Mucosa of descending colon (tissue), 3 donors: ENCODE data around the gene DPP6. TPM values are rescaled to one million over a fixed set of nuclear protein-coding genes. Genes with fewer than 3 reads are reported as not detected.
"Not testable (repeated sequence)": the region's sequence is repeated elsewhere in the genome, so short reads cannot be mapped to it uniquely, and the experiment has no call there.

Experiments used
- ATAC-seq: fragments of 200-7000 bp; cut with Tn5 transposase; one replicate; pipeline ENCODE4 v1.9.1; 2020; ENCODE audit warnings: mild to moderate bottlenecking, moderate library complexity
- DNase-seq, 3 donors: peaks; one replicate each; pipeline ENCODE4 v3.0.0-alpha.2; 2020
- H3K36me3 ChIP-seq: fragments of 200-600 bp; one replicate; pipeline ENCODE4 v1.8.0; 2021; ENCODE audit warnings: low read depth, mild to moderate bottlenecking
- H3K4me1 ChIP-seq: fragments of 200-600 bp; one replicate; pipeline ENCODE4 v1.8.0; 2021; ENCODE audit warnings: low read depth, mild to moderate bottlenecking
- H3K4me3 ChIP-seq: fragments of 200-600 bp; one replicate; pipeline ENCODE4 v1.8.0; 2021; ENCODE audit warnings: mild to moderate bottlenecking
- H3K9me3 ChIP-seq: fragments of 200-600 bp; one replicate; pipeline ENCODE4 v1.8.0; 2021; ENCODE audit warnings: mild to moderate bottlenecking
- intact Hi-C, 2 donors: fragments of 100-400 bp; cut with DNase I in 1 of 2; cut with micrococcal nuclease in 1 of 2; formaldehyde crosslinking; loops; one replicate each; pipeline versions ENCODE4 v1.11.0 to v1.11.1; 2022; cut with DNase I, micrococcal nuclease
- total RNA-seq, 3 donors: library from RNA; stranded (reverse); fragmentation: NEBNext Ultra II Directional in 2 of 3; extraction: Animal tissue kit (Norgen Biotek cat#: 25700) in 2 of 3; gene quantifications; one replicate each; pipeline versions ENCODE4 v1.2.1 to v1.2.4, GENCODE V29; 2021 to 2023
- donor health status: DM: no; HTN: no; CAD: no; lungs with moderate emphysema.
- donor health status: DM: no; HTN: no; CAD: no.
- donor health status: DM: no; HTN: yes; CAD: no.

Gene DPP6
- total RNA-seq, 3 donors from 2014 or later = 1.3 to 33.8 (median 1.5) TPM

GRCh38 chr7:154053466-154054312 lies 1.5 kb downstream of the DPP6 start:
- ATAC-seq, H3K36me3 ChIP-seq, H3K4me3 ChIP-seq, DNase-seq, H3K9me3 ChIP-seq, H3K4me1 ChIP-seq, intact Hi-C loops: not testable (repeated sequence)

GRCh38 chr7:154054664-154055063 lies 2.5 kb downstream of the DPP6 start:
- H3K4me3 ChIP-seq, H3K9me3 ChIP-seq, DNase-seq, ATAC-seq, H3K4me1 ChIP-seq, intact Hi-C loops, H3K36me3 ChIP-seq: not testable (repeated sequence)

- intact Hi-C loops, H3K9me3 ChIP-seq, H3K4me3 ChIP-seq, H3K4me1 ChIP-seq, H3K36me3 ChIP-seq, ATAC-seq: not testable (repeated sequence)
- peak in 2 of 3 donors; percentile 34 to 60 for DNase-seq
These were observed 3.4 kb downstream of the DPP6 start for GRCh38 chr7:154055491-154056106.

DNA sequence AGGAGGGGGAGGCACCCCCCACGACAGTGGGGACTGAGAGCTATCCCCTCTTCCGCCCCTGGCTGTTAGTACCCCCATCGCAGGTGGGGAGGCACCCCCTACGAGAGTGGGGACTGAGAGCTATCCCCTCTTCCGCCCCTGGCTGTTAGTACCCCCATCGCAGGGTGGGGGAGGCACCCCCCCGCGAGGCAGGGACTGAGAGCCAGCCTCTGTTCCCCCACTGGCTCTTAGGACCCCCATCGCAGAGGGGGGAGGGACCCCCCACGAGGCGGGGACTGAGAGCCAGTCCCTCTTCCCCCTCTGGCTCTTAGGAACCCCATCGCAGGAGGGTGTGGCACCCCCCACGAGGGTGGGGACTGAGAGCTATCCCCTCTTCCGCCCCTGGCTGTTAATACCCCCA lies 6.6 kb downstream of the DPP6 start:
- H3K36me3 ChIP-seq, H3K9me3 ChIP-seq, DNase-seq, ATAC-seq, H3K4me3 ChIP-seq, intact Hi-C loops, H3K4me1 ChIP-seq: not testable (repeated sequence)

DNA sequence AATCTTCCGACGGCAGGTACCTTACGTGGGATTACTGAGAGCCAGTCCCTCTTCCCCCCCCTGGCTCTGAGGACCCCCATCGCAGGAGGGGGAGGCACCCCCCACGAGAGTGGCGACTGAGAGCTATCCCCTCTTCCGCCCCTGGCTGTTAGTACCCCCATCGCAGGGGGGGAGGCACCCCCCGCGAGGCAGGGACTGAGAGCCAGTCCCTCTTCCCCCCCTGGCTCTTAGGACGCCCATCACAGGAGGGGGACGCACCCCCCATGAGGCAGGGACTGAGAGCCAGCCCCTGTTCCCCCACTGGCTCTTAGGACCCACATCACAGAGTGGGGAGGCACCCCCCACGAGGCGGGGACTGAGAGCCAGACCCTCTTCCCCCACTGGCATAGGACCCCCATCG lies 8.4 kb downstream of the DPP6 start:
- H3K9me3 ChIP-seq, H3K4me3 ChIP-seq, DNase-seq, intact Hi-C loops, H3K36me3 ChIP-seq, H3K4me1 ChIP-seq, ATAC-seq: not testable (repeated sequence)

- H3K4me3 ChIP-seq, intact Hi-C loops, H3K9me3 ChIP-seq, H3K36me3 ChIP-seq, H3K4me1 ChIP-seq: not testable (repeated sequence)
- DNase-seq (peak in 1 of 3 donors; percentile 27), ATAC-seq (peak; percentile 52)
These were observed 19.6 kb downstream of the DPP6 start for GRCh38 chr7:154071833-154072232.

- H3K4me1 ChIP-seq, DNase-seq, H3K36me3 ChIP-seq, H3K4me3 ChIP-seq, ATAC-seq, H3K9me3 ChIP-seq, intact Hi-C loops: not testable (repeated sequence)
These were observed 20.4 kb downstream of the DPP6 start for GRCh38 chr7:154072395-154073181.

- ATAC-seq, H3K9me3 ChIP-seq, H3K36me3 ChIP-seq, H3K4me3 ChIP-seq, H3K4me1 ChIP-seq, DNase-seq, intact Hi-C loops: not testable (repeated sequence)
These were observed 26.3 kb downstream of the DPP6 start for GRCh38 chr7:154078523-154078922.

DNA sequence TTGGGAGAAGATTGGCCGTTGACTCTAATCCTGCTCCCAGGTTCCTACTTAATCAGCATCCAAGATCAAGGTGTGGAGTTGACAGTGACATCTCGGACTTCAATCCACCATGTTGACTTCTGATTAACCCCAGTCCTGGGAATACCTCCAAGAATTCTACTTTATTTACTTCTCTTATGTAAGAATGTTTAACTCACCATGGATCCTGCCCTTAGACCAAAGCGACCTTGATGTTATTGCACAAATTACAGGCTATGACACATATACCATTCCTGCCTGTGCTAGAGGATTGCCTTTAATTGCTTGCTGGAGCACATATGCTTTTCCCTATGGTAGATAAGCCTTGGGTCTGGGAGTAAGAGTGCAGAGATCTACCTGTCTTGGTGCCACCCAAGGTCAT lies 28.1 kb downstream of the DPP6 start:
- H3K36me3 ChIP-seq, H3K4me1 ChIP-seq, intact Hi-C loops, H3K4me3 ChIP-seq, ATAC-seq, DNase-seq, H3K9me3 ChIP-seq: not testable (repeated sequence)

GRCh38 chr7:154087037-154087725 lies 35.0 kb downstream of the DPP6 start:
- intact Hi-C loops, H3K4me1 ChIP-seq, DNase-seq, ATAC-seq, H3K9me3 ChIP-seq, H3K4me3 ChIP-seq, H3K36me3 ChIP-seq: not testable (repeated sequence)

DNA sequence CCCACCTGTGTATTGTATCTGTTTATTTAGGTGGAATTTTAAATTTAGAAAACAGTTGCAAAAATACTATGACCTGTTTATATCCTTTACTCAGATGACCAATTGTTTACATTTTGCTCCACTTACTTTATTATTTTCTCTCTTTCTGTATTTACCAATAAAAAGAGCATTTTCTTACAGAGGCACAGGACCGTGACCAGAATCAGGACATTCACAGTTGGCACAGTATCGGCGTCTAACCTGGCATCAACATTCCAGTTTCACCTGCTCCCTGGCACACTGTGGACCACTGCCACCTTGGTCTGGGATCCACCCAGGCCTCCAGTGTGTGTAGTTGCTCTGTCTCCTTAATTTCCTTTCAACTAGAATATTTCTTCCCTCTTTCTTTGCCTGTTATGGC lies 39.9 kb downstream of the DPP6 start:
- H3K36me3 ChIP-seq, H3K4me1 ChIP-seq, H3K9me3 ChIP-seq, DNase-seq, intact Hi-C loops, H3K4me3 ChIP-seq, ATAC-seq: not testable (repeated sequence)

- ATAC-seq, H3K9me3 ChIP-seq, intact Hi-C loops, H3K36me3 ChIP-seq, DNase-seq, H3K4me3 ChIP-seq, H3K4me1 ChIP-seq: not testable (repeated sequence)
These were observed 43.0 kb downstream of the DPP6 start for GRCh38 chr7:154095201-154095600.

DNA sequence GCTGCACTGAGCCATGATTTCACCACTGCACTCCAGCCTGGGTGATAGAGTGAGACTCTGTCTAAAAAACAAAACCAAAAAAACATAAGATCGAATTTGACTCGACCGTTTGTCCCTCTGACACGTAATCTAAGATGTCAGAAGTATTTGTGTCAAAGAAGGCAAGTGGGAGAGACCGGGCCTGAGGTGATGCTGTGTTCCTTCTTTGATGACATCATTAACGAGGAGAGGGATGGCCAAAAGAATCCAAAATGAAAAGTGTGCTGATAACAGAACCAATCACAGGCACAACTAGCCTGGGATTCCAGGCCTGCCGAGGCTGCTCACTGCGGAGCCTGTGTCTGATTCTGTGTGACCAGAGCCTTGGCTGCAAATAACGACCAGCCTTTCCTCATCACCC lies 52.9 kb downstream of the DPP6 start:
- DNase-seq, intact Hi-C loops, H3K4me3 ChIP-seq, H3K36me3 ChIP-seq, H3K4me1 ChIP-seq, ATAC-seq, H3K9me3 ChIP-seq: not testable (repeated sequence)
